ENCODE measurements around the gene TIMM22.
"Not testable (repeated sequence)": the region's sequence is repeated elsewhere in the genome, so short reads cannot be mapped to it uniquely, and the experiment has no call there.

TIMM22 gene

GRCh38 chr17:1037238-1037879 lies 40.4 kb downstream of the TIMM22 start:
- no peak for DNase-seq (ENCODE audit: extremely low read depth in 1 of 2, low read depth in 1 of 2)

DNA sequence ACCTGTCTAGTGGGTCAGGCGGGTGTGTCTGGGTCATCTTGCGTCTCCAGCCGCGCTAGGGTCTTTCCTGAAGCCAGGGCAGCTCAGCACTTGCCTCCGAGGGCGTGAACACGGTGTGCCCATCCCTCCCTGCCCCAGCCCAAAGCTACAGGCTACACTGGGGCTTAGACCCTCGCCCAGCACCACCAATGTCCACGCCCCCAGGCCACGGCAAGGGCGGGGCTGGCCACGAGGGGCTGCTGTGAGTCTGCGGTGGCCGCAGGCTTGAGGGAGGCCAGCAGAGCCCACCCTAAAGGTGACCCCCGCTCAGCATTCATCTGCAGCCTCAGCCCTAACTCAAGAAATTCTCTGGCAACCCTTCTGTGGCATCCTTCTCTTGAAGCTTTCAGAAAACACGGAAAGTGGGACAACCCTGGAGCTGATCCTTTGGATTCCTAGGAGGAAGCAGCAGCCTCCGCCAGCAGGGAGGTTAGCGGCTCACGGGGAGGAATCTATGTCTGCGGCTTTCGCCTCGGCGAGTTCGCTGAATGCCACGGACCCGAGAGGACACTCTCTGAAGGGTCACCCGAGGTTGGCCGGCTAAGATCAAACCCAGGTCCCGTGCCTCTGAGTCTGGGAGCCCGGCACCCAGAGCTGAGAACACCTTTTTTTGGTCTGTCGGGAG lies 41.7 kb downstream of the TIMM22 start:
- DNase-seq (ENCODE audit: extremely low read depth in 1 of 2, low read depth in 1 of 2) = no peak

DNA sequence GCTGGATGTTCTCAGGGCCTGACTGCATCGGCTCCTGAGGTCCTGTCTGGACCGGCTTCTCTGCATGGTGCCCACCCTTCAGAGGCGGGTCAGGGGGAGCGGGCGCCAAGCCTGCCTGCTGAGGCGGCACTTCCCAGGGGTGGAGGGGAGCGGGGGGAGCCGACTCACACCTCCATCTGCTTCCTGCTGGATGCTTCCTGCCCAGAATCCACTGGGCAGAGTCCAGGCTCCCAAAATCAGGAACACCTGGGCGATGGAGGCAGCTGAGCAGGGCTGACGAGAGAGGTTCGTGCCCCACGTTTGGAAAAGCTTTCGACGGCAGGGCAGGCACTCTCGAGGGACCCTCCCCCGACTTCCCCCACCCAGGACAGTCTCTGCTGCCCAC lies 42.2 kb downstream of the TIMM22 start:
- DNase-seq (ENCODE audit: extremely low read depth in 1 of 2, low read depth in 1 of 2) = no peak

DNA sequence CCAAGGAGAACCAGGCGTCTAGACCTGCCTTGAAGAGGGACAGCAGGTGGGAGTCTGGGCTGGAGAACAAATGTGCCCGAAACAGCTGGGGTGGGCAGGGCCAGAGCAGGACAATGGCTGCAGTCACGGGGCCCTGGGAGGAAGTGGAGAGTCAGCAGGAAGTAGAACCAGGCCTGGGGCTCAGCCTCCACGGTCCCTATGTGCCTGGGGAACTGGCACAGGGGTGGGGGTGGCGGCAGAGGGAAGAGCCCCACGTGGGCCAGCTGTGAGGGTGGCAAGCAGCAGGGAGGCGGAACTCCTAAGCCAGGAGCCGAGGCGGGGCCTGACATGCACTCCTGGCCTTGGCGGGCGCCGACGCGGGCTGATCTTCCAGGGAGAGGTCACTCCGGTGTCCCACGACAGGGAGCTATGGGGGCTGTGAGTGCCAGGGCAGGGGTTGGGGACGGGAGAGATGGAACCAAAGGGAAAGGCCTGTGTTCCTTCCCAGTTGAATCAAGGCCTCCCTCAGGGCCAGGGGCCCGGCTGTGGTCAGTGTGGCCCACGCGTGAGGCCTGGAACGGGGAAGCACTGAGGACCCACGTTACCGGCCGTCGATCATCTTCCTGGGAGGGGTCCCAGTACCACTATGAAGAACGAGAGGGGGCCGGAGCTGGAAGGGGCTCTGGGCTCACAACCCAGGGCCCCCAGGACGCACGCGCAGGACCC lies 42.7 kb downstream of the TIMM22 start:
- no peak for DNase-seq (ENCODE audit: extremely low read depth in 1 of 2, low read depth in 1 of 2)

DNA sequence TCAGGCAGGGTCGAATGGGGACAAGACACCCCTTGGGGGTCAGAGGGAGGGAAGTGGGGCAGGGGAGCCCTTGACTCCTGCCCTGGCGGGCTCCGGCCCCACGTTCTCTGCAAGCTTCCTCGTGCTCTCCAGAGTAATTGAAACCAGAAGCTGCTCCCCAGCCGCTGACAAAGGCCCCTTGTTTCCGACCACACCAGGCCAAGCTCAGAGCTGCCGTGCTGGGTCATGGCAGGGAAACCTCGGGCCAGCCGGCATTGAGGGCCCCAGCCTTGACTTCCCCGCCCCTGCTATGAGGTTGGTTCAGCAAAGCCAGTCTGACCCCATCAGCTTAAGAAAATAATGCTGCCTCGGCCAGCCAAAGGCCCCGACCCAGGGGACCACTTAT lies 43.3 kb downstream of the TIMM22 start:
- no peak for DNase-seq (ENCODE audit: extremely low read depth in 1 of 2, low read depth in 1 of 2)

GRCh38 chr17:1041746-1042145 lies 44.8 kb downstream of the TIMM22 start:
- no peak for DNase-seq (ENCODE audit: extremely low read depth in 1 of 2, low read depth in 1 of 2)

GRCh38 chr17:1042486-1042885 lies 45.6 kb downstream of the TIMM22 start:
- no peak for DNase-seq (ENCODE audit: extremely low read depth in 1 of 2, low read depth in 1 of 2)

DNA sequence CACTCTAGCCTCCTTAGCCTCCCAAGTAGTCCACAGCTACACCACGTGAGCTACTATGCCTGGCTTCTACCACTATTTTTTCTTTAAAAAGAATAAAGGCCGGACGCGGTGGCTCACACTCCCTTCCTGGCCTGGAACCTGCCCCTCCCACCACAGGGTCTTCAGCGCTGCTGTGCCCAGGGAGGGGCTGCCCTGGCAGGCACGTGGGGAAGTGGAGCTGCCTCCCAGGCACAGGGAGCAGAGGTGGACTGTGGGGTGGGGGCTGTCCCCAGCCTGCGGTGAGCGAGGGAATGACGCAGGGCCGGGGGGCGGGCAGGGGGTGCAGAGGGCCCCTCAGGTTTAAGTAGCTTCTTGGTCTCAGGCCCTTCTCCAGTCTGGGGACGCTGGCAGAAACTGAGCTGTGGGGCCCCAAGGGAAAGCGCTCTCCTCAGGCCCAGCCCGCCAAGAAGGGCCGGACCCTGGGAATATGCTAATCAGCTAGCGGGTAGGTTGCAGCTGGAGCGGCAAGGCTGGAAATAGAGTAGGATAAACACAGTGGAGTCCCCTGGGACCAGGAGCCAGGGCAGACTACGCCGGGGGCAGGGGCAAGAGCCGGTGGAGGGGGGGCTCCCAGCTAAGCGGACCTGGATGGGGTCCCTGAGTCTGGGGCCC lies 46.8 kb downstream of the TIMM22 start:
- no peak for DNase-seq (ENCODE audit: extremely low read depth in 1 of 2, low read depth in 1 of 2)

DNA sequence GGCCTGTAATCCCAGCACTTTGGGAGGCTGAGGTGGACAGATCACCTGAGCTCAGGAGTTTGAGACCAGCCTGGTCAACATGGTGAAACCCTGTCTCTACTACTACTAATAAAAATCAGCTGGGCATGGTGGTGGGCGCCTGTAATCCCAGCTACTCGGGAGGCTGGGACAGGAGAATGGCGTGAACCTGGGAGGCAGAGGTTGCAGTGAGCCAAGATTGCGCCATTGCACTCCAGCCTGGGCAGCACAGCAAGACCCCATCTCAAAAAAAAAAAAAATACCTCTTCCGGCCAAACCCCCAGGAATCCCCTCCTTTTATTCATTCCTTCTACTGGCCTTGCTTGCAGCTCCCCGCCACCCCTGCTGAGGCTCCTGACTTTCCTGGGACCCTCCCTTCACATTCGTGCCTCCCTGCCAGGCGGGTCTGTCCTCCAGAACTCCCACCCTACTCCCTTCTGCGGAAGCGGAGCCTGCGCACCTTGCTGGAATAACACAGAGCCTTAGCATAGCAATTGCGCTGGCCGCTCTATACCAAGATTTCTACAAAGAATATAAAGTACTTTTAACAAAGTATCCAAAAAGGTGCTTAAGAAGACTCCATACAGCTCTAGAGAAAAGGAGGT lies 47.6 kb downstream of the TIMM22 start:
- DNase-seq (ENCODE audit: extremely low read depth in 1 of 2, low read depth in 1 of 2) = not testable (repeated sequence)

DNA sequence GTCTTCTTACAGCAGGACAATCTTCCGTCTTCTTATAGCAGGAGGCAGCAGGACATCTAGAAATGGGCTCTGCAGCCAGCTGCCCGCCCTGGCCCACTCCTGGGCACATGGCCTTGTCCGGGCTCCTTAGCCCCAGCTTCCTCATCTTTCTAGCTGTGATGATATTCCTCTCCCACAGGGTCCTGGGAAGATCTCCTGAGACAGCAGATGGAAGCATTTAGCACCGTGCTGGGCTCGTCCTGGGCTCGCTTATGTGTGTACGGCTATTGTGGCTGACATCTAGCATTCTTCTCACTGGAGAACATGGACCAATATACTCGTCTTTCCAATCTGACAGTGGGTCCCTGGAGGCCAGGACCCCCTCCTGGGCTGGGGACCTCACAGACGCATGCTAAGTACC lies 48.5 kb downstream of the TIMM22 start:
- no peak for DNase-seq (ENCODE audit: extremely low read depth in 1 of 2, low read depth in 1 of 2)

DNA sequence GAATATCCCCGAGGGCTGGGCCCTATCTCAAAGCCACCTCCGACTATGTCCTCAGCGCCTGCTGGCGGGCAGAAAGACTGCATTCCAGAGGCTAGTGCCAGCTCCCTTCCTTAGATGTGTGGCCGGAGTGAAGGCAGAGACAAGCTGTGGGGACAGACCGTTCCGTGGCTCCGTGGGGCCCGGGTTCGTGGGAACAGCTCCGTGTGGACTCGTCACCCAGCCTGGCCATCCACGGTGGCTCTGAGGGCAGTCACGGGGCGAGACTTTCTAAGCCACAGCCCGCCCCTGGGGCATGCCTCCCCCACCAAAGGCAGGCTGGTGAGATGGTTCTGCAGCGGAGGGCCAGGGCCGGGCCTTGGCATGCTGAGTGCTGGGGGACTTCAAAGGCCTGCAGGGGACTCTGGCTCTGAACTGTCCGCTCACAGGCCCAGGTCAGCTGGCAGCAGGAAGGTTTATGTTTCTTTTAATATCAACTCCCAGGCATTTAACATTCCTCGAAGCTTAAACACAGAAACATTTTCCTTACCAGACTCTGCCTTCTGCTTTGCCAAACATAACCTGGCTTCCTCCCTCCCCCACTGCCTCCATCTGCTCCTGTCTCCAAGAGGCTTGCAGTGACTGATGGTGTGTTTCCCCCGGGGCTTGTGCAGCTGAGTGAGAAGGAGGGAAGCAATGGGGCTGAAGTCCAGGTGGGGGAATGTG lies 50.4 kb downstream of the TIMM22 start:
- DNase-seq (ENCODE audit: extremely low read depth in 1 of 2, low read depth in 1 of 2) = no peak

- no peak for DNase-seq (ENCODE audit: extremely low read depth in 1 of 2, low read depth in 1 of 2)
Measured at GRCh38 chr17:1047879-1048470, 51.0 kb downstream of the TIMM22 start.

- DNase-seq (ENCODE audit: extremely low read depth in 1 of 2, low read depth in 1 of 2) = not testable (repeated sequence)
Measured at GRCh38 chr17:1048516-1049115, 51.7 kb downstream of the TIMM22 start.

DNA sequence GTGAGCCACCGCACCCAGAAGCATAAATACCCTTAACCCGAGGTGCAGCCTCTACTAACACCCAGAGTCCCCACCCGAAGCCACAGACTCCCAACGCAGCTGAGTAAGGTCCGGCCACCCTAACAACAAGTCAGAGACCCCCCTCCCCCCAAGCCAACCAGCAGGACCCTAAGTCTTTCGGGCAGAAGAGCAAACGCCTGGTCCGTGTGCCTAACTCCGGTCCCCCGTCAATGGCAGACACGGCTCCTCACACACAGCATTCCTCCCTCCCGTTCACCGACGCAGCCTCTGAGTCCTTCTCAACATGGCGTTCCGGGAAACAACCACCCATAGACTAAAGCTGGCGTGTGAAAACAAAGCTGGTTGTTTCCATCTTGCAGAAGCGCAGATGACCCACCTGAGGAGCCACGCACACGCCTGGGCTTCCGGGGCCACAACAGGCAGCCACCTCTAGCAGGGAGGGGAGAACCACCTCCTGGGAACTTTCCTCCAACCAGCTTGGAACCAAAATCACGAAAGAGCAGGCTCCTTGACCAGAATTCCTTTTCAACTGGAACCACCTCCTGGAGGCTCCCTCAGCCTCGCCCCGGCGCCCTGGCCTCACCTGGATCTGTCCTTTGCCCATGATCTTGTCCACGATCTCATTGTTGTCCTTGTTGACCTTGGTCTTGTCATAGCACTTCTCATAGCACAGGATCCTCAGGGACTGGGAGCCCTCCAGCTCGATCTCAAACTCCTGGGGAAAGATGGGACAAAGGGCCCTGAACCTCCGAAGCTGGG lies 52.7 kb downstream of the TIMM22 start:
- DNase-seq (ENCODE audit: extremely low read depth in 1 of 2, low read depth in 1 of 2) = no peak

GRCh38 chr17:1050246-1050995 lies 53.5 kb downstream of the TIMM22 start:
- no peak for DNase-seq (ENCODE audit: extremely low read depth in 1 of 2, low read depth in 1 of 2)

DNA sequence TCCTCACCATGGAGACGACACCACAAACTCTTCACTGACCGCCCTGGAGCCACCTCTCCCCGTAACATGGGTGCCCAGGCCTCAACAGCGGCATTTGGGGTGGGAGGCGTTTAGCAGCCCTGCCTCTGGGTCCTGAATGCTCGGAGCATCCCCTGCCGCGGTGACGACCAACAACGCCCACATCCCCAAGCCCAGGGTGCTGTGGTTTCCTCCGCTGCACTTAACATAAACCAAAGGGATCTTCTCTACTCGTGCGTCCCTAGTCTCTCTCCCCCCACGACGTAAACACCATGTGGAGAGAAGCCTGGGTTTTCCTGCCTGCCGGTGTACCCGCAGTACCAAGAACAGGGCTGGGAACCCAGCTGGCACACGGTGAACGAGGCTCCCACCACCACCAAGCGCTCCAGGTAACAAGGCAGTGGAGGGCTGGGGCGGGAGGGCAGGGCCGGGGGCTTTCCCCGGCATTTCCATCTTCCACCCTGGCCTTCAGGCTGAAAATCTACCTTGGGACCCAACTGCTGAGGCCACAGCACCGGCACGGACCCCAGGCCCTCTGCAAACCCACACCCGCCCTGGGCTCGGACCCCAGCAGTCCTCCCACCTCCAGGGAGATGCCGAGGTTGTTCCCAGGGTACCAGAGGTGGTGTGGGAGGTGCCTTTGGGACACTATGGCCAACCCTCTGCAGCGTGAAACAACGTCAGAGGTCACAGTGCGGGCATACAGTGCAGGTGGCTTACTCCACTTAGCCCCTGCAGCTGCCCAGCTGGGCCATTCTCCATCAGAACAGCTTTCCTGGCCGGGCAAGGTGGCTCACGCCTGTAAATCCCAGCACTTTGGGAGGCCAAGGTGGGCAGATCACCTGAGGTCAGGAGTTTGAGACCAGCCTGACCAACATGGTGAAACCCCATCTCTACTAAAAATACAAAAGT lies 54.3 kb downstream of the TIMM22 start:
- no peak for DNase-seq (ENCODE audit: extremely low read depth in 1 of 2, low read depth in 1 of 2)

All from stimulated activated CD8-positive, alpha-beta memory T cell treated with anti-CD3 and anti-CD28 coated beads, Interleukin-7, amount 100 ng/mL, for 48 hours (primary cell).